NOMO-1 treated with dmso at 0.1 percent for 144 hours (cell line): ENCODE measurements around the gene SORBS1.

Source experiments
- DNase-seq: peaks from one replicate; lab custom pipeline; 2025; ENCODE audit not compliant: unreplicated experiment; lab: John Stamatoyannopoulos, UW

SORBS1 gene

GRCh38 chr10:95442341-95442740 lies 118.8 kb downstream of the SORBS1 start:
- no peak for DNase-seq

- DNase-seq: no peak
Measured at GRCh38 chr10:95441547-95441923, 119.6 kb downstream of the SORBS1 start.

GRCh38 chr10:95440756-95441546 lies 120.2 kb downstream of the SORBS1 start:
- no peak for DNase-seq

GRCh38 chr10:95440038-95440725 lies 121.0 kb downstream of the SORBS1 start:
- no peak for DNase-seq

GRCh38 chr10:95438781-95439180 lies 122.4 kb downstream of the SORBS1 start:
- no peak for DNase-seq

- DNase-seq: no peak
Measured at GRCh38 chr10:95437669-95438068, 123.5 kb downstream of the SORBS1 start.

GRCh38 chr10:95435548-95436279 lies 125.5 kb downstream of the SORBS1 start:
- no peak for DNase-seq

- no peak for DNase-seq
Measured at GRCh38 chr10:95434583-95434982, 126.6 kb downstream of the SORBS1 start.

GRCh38 chr10:95431900-95432342 lies 129.2 kb downstream of the SORBS1 start:
- no peak for DNase-seq

GRCh38 chr10:95430231-95430951 lies 130.8 kb downstream of the SORBS1 start:
- DNase-seq: no peak

GRCh38 chr10:95429639-95430038 lies 131.5 kb downstream of the SORBS1 start:
- no peak for DNase-seq

- no peak for DNase-seq
Measured at GRCh38 chr10:95428701-95429100, 132.5 kb downstream of the SORBS1 start.

- DNase-seq: no peak
Measured at GRCh38 chr10:95426482-95426881, 134.7 kb downstream of the SORBS1 start.

GRCh38 chr10:95425592-95426465 lies 135.3 kb downstream of the SORBS1 start:
- DNase-seq: no peak

GRCh38 chr10:95423164-95424005 lies 137.8 kb downstream of the SORBS1 start:
- DNase-seq: no peak

GRCh38 chr10:95422233-95422632 lies 138.9 kb downstream of the SORBS1 start:
- no peak for DNase-seq

- no peak for DNase-seq
Measured at GRCh38 chr10:95421782-95422181, 139.4 kb downstream of the SORBS1 start.

- DNase-seq: no peak
Measured at GRCh38 chr10:95419399-95419798, 141.8 kb downstream of the SORBS1 start.

- no peak for DNase-seq
Measured at GRCh38 chr10:95416973-95417372, 144.2 kb downstream of the SORBS1 start.
